Measurements from ENCODE around the gene TEAD4.

The TEAD4 gene

GRCh38 chr12:3015356-3015755 lies 56.2 kb downstream of the TEAD4 start:
- DNase-seq (ENCODE audit: low read depth), result no peak
- H3K4me3 ChIP-seq (replicated peaks; ENCODE audit: low read depth, low read length), result no peak overlapping the region
- no peak for TF ChIP-seq CTCF (IDR thresholded peaks at IDR 0.05; ENCODE audit: low read length, missing control alignments)

GRCh38 chr12:3016191-3016590 lies 57.0 kb downstream of the TEAD4 start:
- DNase-seq (ENCODE audit: low read depth), result no peak

GRCh38 chr12:3017281-3017680 lies 58.1 kb downstream of the TEAD4 start:
- no peak for DNase-seq (ENCODE audit: low read depth)
- no peak for TF ChIP-seq CTCF (IDR thresholded peaks at IDR 0.05; ENCODE audit: low read length, missing control alignments)
- no peak overlapping the region for H3K4me3 ChIP-seq (replicated peaks; ENCODE audit: low read depth, low read length)

More at GRCh38 chr12:3016191-3016590, 57.0 kb downstream of the TEAD4 start:
- TF ChIP-seq CTCF (IDR thresholded peaks at IDR 0.05; ENCODE audit: low read length, missing control alignments), result no peak
- no peak overlapping the region for H3K4me3 ChIP-seq (replicated peaks; ENCODE audit: low read depth, low read length)

- no peak for DNase-seq (ENCODE audit: low read depth)
- H3K4me3 ChIP-seq (replicated peaks; ENCODE audit: low read depth, low read length), result no peak overlapping the region
- no peak for TF ChIP-seq CTCF (IDR thresholded peaks at IDR 0.05; ENCODE audit: low read length, missing control alignments)
Observed at GRCh38 chr12:3018284-3019004, 59.2 kb downstream of the TEAD4 start.

- no peak for DNase-seq (ENCODE audit: low read depth)
- H3K4me3 ChIP-seq (replicated peaks; ENCODE audit: low read depth, low read length), result no peak overlapping the region
- no peak for TF ChIP-seq CTCF (IDR thresholded peaks at IDR 0.05; ENCODE audit: low read length, missing control alignments)
Observed at GRCh38 chr12:3019005-3019680, 59.9 kb downstream of the TEAD4 start.

GRCh38 chr12:3020399-3020798 lies 61.2 kb downstream of the TEAD4 start:
- no peak overlapping the region for H3K4me3 ChIP-seq (replicated peaks; ENCODE audit: low read depth, low read length)
- no peak for DNase-seq (ENCODE audit: low read depth)
- no peak for TF ChIP-seq CTCF (IDR thresholded peaks at IDR 0.05; ENCODE audit: low read length, missing control alignments)
